SIG-M5 treated with dmso at 0.1 percent for 504 hours (cell line): ENCODE results near the gene TEKT3.

ENCODE experiments used
- DNase-seq: peaks from one replicate; lab custom pipeline; 2025; ENCODE audit not compliant: unreplicated experiment; lab: John Stamatoyannopoulos, UW

Gene TEKT3

GRCh38 chr17:15267996-15268395 is 73.4 kb downstream of the TEKT3 start:
- DNase-seq, result no peak

GRCh38 chr17:15266325-15267125 is 74.9 kb downstream of the TEKT3 start:
- DNase-seq, result no peak

GRCh38 chr17:15265131-15265530 is 76.3 kb downstream of the TEKT3 start, which contains the start of gene PMP22:
Gene PMP22 (minus strand): TSS chr17:15265326. CDS start chr17:15260727, 4,599 bp downstream.
- DNase-seq, result no peak

GRCh38 chr17:15264542-15264941 is 76.9 kb downstream of the TEKT3 start:
- DNase-seq, result no peak

GRCh38 chr17:15263680-15264079 is 77.7 kb downstream of the TEKT3 start:
- no peak for DNase-seq

GRCh38 chr17:15263206-15263579 is 78.2 kb downstream of the TEKT3 start:
- DNase-seq, result no peak

GRCh38 chr17:15262291-15263205 is 78.8 kb downstream of the TEKT3 start:
- DNase-seq, result peak; percentile 52

GRCh38 chr17:15261802-15262290 is 79.6 kb downstream of the TEKT3 start:
- DNase-seq, result no peak

GRCh38 chr17:15261258-15261801 is 80.1 kb downstream of the TEKT3 start:
- peak; percentile 38 for DNase-seq

GRCh38 chr17:15260376-15261257 is 80.8 kb downstream of the TEKT3 start:
- peak; percentile 43 for DNase-seq

- no peak for DNase-seq
Observed at GRCh38 chr17:15257796-15258512, 83.4 kb downstream of the TEKT3 start.

GRCh38 chr17:15257258-15257788 is 84.1 kb downstream of the TEKT3 start:
- DNase-seq, result peak; percentile 77

- no peak for DNase-seq
Observed at GRCh38 chr17:15256689-15257088, 84.7 kb downstream of the TEKT3 start.

GRCh38 chr17:15255713-15256454 is 85.5 kb downstream of the TEKT3 start:
- DNase-seq, result no peak
